A673 (cell line): Measurements from ENCODE around the gene COG7.

ENCODE experiments used
- EZH2 ChIP-seq: fragments of 200-600 bp; sonication (generic); IDR thresholded peaks from 2 replicates; pipeline ENCODE4 v1.6.1; 2017; ENCODE audit warnings: borderline replicate concordance, low read depth, mild to moderate bottlenecking, mixed read lengths, antibody characterized with exemption, low read length; ENCODE audit not compliant: poor library complexity, severe bottlenecking
- TF ChIP-seq, protein P1 (sequence below): fragments of 300-800, 200-600 bp; sonication (generic); conservative IDR thresholded peaks from 2 replicates; pipeline ENCODE4 v1.5.1; 2017; ENCODE audit warnings: low read depth, mild to moderate bottlenecking, antibody characterized with exemption, low read length, moderate library complexity, mixed read lengths

DNA sequence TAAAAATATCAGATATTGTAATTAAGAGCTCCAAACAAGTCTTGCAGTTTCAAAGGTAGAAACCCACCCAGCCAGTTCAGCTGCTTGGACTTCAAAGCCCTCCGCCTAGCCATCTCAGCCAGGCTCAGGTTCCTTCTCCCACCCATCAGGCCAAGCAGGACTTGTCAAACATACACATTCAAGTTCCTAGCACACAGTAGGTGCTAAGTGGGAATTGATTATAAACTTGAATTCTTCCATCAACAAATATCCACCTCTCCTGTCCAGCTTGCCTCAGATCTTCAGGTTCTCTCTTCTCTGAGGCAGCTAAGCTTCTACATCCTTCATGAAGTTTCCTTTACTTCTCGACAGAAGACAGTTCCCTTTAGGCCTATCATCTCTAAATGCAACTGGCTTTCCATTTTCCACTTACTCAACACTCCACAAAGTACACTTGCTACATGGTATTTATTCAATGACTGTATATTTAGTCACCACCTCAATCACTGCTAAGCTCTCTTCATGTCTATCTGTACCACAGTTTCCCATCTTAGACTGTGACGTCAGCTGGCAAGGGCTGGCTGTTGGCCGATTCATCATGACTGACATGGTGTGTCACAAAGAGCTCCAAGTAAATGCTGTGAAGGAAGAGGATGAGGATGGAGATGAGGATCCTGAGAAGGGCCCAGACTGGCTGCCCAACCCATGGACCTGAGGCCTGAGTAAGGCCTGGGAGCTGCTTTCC, 13.3 kb upstream of the COG7 start:
- TF ChIP-seq, protein P1, sequence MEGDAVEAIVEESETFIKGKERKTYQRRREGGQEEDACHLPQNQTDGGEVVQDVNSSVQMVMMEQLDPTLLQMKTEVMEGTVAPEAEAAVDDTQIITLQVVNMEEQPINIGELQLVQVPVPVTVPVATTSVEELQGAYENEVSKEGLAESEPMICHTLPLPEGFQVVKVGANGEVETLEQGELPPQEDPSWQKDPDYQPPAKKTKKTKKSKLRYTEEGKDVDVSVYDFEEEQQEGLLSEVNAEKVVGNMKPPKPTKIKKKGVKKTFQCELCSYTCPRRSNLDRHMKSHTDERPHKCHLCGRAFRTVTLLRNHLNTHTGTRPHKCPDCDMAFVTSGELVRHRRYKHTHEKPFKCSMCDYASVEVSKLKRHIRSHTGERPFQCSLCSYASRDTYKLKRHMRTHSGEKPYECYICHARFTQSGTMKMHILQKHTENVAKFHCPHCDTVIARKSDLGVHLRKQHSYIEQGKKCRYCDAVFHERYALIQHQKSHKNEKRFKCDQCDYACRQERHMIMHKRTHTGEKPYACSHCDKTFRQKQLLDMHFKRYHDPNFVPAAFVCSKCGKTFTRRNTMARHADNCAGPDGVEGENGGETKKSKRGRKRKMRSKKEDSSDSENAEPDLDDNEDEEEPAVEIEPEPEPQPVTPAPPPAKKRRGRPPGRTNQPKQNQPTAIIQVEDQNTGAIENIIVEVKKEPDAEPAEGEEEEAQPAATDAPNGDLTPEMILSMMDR, result no peak
- TF ChIP-seq EZH2, result no peak
